ENCODE measurements around the gene MTA3. TPM values are rescaled to one million over a fixed set of nuclear protein-coding genes. Genes with fewer than 3 reads are reported as not detected.
A peak's percentile ranks its signal among the peaks of the same experiment; 100 is the strongest.

MTA3 gene
- total RNA-seq, 4 donors from 2014 or later: 25.6 to 89.1 (median 64.0) TPM

DNA sequence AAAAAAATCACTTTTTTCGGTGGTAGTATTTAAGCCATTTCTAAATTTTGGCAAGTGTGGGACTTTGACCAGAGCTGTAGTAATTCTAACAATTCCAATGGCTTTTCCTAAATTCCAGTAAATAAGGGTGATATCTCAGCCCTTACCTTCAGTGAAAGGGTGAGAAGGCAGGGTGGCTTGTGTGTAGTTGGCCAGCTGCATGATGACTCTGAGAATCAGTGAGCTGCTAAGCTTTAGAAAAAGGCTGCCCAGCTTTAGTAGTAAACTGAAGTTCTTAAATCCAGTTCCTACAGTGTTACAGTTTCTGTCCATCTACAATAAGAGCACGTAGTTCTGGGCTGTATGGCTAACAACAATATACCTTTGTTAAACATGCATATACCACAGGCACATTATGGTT, 153.5 kb downstream of the MTA3 start:
- Histone ChIP-seq H3K4me1 (no peaks in the 10 kb centered on the region), H3K27ac (peak overlapping the region in 1 of 2 donors; percentile 48), H3K36me3 (no peaks in the 10 kb centered on the region), H3K9me3 (no peaks in the 10 kb centered on the region), H3K4me3 (no peak overlapping the region), H3K27me3 (no peaks in the 10 kb centered on the region)
- TF ChIP-seq, protein P1, sequence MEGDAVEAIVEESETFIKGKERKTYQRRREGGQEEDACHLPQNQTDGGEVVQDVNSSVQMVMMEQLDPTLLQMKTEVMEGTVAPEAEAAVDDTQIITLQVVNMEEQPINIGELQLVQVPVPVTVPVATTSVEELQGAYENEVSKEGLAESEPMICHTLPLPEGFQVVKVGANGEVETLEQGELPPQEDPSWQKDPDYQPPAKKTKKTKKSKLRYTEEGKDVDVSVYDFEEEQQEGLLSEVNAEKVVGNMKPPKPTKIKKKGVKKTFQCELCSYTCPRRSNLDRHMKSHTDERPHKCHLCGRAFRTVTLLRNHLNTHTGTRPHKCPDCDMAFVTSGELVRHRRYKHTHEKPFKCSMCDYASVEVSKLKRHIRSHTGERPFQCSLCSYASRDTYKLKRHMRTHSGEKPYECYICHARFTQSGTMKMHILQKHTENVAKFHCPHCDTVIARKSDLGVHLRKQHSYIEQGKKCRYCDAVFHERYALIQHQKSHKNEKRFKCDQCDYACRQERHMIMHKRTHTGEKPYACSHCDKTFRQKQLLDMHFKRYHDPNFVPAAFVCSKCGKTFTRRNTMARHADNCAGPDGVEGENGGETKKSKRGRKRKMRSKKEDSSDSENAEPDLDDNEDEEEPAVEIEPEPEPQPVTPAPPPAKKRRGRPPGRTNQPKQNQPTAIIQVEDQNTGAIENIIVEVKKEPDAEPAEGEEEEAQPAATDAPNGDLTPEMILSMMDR (IDR thresholded peaks at IDR 0.05): no peak
- no peak for TF ChIP-seq POLR2A (IDR thresholded peaks at IDR 0.05)
- DNase-seq: no peak
- intact Hi-C loops (cut with DNase I; ENCODE audit: low total_unique reads): no loop called here

DNA sequence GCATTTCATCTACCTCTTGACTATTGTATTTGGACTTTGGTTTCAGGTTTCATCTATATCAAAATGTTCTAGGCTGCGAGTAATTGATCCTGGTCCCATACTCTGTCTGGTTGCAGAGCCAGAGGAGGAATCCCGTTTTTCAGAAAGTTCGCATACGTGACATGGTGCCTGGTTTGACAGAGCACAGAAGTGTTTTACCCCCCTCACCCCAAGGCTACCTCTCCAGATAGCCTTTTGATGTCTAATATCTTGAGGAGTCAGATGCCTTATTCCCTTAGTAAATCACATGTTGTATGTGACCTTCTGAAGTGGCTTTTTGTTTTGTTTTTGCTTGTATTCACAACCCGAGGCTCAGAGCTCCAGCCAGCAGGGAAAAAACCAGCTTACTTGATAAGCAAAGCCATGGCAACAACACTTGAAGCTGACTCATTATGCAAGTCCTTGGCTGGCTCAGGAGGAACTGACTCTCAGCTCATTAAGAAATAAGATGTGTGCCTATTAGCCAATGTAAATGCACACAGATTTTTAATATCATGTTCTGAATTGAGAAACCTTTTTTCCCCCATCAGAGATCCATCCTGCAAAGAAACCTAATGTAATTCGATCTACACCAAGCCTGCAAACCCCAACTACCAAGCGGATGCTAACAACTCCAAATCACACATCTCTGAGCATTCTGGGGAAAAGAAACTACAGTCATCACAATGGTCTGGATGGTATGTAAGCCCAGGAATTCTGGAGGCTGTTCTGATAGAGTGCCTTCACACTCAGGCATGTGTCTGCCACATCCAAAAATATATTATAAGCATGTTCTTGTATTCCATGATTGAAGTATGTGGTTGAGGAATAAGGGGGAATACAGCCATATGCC, 154.1 kb downstream of the MTA3 start:
- peak; percentile 44 to 46 for DNase-seq
- H3K4me1 ChIP-seq: no peaks in the 10 kb centered on the region
- H3K36me3 ChIP-seq: no peaks in the 10 kb centered on the region
- peak overlapping the region in 1 of 2 donors; percentile 48 for H3K27ac ChIP-seq
- H3K9me3 ChIP-seq: no peaks in the 10 kb centered on the region
- intact Hi-C loops (cut with DNase I; ENCODE audit: low total_unique reads): no loop called here
- H3K4me3 ChIP-seq: no peak overlapping the region
- no peaks in the 10 kb centered on the region for H3K27me3 ChIP-seq
- TF ChIP-seq, protein P1 (IDR thresholded peaks at IDR 0.05): no peak
- TF ChIP-seq POLR2A (IDR thresholded peaks at IDR 0.05): no peak

DNA sequence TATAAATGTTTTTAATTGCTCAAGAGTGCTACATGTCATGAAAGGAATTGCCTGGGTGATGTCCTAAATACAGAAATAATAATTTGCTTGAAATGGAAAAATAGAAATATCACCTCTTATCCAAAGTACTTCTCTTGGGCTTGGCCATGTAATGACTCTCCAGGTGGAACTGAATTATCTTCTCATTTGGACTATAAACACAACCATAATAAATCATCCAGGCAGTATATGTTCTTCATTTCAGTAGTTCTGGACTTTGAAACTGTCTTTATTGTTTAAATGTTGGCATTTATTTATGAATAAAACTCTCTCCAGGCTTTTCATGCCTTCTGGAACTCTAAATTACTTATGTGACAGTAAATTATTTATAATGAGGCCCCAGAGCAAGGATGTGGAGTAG, 155.0 kb downstream of the MTA3 start:
- no peak for TF ChIP-seq POLR2A (IDR thresholded peaks at IDR 0.05)
- TF ChIP-seq, protein P1 (IDR thresholded peaks at IDR 0.05): no peak
- intact Hi-C loops (cut with DNase I; ENCODE audit: low total_unique reads): no loop called here
- no peaks in the 10 kb centered on the region for H3K36me3 ChIP-seq
- no peak for DNase-seq
- no peaks in the 10 kb centered on the region for H3K27me3 ChIP-seq
- H3K4me1 ChIP-seq: no peaks in the 10 kb centered on the region
- no peaks in the 10 kb centered on the region for H3K9me3 ChIP-seq
- H3K4me3 ChIP-seq: no peak overlapping the region
- no peak overlapping the region for H3K27ac ChIP-seq

DNA sequence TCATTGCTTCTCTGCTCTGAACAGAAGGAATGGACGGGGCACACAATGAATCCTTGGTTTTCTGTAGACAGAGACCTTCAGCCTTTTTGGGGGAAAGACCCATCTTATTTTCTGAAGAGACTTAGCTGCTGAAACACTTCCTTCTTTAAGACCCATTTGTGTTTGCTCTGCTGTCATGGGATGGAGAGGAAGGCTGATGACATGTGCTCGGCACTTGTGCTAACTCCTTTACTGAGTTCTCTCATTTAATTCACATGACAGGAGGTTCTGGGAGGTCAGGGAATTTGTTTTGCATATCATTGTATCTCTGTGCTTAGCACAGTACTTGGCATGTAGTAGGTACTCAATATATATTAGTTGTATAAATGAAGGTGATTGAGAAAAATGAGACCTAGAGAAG, 156.5 kb downstream of the MTA3 start:
- Histone ChIP-seq H3K9me3 (peaks cover 0 to 3% of the 10 kb centered on the region in 2 donors), H3K36me3 (no peaks in the 10 kb centered on the region), H3K4me3 (no peak overlapping the region), H3K27me3 (no peaks in the 10 kb centered on the region), H3K27ac (no peak overlapping the region), H3K4me1 (no peaks in the 10 kb centered on the region)
- no peak for DNase-seq
- TF ChIP-seq, protein P1 (IDR thresholded peaks at IDR 0.05): no peak
- TF ChIP-seq POLR2A (IDR thresholded peaks at IDR 0.05): no peak
- intact Hi-C loops (cut with DNase I; ENCODE audit: low total_unique reads): no loop called here

DNA sequence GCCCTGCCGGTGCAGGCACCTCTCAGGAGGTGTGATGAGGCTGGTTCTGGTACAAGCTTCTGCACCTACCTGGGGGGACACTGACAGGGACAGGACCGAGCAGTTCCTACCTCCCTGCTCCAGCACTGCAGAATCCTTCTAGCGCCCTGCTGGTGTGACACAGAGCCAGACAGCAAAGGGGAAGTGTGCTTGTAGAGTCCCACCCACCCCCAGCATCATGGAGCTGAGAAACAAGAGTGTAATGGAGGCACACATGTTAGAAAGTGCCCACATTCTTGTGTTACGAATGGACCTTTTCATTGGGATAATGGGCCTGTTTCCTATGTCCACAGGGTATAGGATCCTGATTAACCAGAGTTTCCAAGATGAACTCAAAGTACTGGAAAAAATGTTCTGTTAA, 157.2 kb downstream of the MTA3 start:
- no peaks in the 10 kb centered on the region for H3K27me3 ChIP-seq
- DNase-seq: no peak
- intact Hi-C loops (cut with DNase I; ENCODE audit: low total_unique reads): no loop called here

More for the DNA sequence above, 157.2 kb downstream of the MTA3 start:
- TF ChIP-seq, protein P1 (IDR thresholded peaks at IDR 0.05): no peak
- no peak for TF ChIP-seq POLR2A (IDR thresholded peaks at IDR 0.05)
- Histone ChIP-seq H3K36me3 (no peaks in the 10 kb centered on the region), H3K4me1 (no peaks in the 10 kb centered on the region), H3K27ac (no peak overlapping the region), H3K4me3 (no peak overlapping the region), H3K9me3 (peaks cover 0 to 3% of the 10 kb centered on the region in 2 donors)
